Activated CD4-positive, alpha-beta T cell treated with anti-CD3 and anti-CD28 coated beads for 24 hours (primary cell): ENCODE data around the gene FLRT1.

Experiments used
- DNase-seq, 2 donors: peaks; one replicate each; pipeline ENCODE4 v3.0.0-alpha.2; 2020; ENCODE audit warnings: low read depth in 2 of 2

FLRT1 gene

DNA sequence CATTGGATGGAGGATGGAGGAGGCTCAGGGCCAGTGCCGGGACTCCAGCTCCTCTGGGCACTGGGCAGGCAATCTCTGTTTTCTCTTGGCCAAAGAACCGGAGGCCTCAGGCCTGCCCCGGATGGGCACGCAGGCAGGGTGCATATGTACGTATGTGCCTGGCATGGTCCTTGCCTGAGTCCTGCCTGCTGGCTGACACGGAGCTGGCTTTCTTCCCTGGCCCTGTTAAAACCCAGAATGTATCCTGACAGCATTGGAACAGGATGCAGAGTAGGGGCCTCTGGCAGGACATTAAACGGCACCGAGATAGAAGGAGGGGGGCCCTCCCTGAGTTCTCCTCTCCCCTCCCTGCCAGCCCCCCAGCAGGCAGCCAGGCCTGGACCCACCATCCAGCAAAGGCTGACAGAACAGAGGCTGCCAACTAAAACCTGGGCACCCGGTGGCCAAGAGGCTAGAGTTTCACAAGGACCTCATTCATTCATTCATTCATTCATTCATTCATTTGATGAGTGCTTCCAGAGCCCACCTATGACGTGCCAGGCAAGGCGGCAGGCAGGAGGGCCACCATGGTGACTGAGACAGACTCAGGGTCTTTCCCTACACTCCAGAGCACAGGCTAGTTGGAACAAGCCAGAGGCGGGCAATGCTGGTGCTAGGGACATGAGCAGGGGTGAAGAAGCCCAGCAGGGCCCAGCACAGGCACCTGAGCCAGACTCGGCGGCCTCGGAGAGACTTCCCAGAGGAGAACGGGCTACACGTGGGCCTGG, 28.8 kb downstream of the FLRT1 start:
- no peak for DNase-seq

DNA sequence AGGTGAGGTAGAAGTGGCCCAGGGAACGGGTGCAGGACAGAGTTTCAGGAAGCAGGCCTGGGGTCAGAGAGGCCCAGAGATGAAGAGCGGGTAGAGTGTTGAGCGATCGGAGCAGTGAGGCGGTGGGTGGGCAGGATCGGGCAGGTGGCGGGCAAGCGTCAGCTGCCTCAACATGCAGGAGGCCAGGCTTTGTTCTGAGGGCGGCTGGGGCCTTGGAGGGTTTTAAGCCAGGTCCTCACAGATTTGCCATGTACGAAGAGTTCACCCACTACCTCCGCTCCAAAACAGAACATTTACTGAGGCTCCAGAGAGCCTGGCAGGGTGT, 29.4 kb downstream of the FLRT1 start:
- no peak for DNase-seq

DNA sequence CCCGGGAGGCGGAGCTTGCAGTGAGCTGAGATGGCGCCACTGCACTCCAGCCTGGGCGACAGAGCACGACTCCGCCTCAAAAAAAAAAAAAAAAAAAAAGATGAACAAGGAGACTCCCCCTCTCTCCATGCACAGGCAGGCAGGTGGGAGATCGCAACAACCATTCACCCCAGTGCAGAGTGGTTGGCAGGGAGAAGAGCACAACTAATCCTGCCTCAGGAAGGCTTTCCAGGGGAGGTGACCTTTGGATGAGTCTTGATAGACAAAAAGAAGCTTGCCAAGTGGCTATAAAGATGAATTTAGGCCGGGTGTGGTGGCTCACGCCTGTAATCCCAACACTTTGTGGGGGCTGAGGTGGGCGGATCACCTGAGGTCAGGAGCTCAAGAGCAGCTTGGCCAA, 30.0 kb downstream of the FLRT1 start:
- DNase-seq: no peak

DNA sequence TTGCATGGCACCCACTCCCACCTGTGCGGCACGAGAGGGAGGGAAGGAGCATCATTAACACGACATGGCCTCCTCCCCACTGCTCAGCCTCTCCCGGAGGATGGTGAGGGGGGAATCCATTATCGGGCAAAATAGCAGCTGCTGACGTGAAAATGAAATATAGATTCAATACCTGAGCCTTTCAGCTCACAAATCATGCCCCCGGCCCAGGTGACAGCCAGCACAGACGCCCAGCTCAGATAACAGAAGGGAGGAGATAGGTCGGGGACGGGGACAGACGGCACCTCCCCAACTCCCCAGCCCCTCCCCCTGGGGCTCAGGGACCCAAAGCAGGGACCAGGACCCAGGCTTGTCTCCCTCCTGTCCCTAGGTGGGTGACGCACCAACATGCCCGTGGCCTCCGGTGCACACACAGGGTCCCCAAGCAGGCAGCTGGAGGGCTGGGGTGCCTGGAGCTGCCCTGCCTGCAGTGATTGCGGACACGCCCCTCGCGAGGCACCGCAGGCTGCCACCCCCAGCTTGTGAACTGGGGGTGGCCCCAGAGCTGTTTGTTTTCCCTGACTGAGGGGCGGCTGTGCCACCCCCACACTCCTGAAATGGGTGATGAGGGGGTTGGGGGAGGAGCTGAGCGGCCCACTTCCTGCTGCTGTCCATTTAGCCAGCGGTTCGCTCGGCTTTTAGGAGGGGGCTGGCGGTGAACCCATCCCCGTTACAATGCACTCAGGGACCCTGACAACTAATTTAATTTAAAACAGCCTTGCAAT, 31.7 kb downstream of the FLRT1 start:
- no peak for DNase-seq

DNA sequence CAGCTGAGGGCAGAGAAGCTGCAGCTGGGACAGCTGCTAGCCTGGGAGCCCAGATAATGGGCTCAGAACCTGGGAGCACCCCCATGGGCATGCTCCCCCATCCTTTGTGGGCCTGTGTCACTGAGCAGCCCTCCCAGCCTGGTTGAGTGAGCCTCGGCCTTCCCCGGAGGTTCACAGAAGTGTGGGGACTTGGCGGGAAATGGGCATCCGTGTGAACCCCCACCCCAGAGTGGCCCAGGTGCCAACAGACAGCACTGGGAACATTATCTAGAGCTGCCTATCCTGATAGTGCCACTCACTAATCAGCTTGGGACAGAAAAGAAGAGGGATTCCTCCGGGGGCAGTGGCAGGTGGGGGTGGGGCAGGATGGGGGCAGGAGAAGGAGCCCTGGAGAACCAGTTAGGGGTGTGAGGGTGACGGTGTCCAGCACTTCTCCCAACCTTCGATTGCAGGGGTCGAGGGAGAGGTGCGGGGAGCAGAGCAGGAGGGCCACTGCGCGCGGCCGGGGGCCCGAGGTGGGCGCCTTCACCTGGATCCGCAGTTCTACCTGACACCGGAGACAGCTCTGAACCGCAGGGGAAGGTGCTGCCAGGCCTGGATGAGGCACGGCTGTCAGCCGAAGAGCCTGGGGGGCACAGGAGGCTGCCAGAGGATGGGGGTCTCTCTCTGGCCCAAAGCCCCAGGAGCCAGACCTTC, 33.1 kb downstream of the FLRT1 start:
- DNase-seq: no peak

DNA sequence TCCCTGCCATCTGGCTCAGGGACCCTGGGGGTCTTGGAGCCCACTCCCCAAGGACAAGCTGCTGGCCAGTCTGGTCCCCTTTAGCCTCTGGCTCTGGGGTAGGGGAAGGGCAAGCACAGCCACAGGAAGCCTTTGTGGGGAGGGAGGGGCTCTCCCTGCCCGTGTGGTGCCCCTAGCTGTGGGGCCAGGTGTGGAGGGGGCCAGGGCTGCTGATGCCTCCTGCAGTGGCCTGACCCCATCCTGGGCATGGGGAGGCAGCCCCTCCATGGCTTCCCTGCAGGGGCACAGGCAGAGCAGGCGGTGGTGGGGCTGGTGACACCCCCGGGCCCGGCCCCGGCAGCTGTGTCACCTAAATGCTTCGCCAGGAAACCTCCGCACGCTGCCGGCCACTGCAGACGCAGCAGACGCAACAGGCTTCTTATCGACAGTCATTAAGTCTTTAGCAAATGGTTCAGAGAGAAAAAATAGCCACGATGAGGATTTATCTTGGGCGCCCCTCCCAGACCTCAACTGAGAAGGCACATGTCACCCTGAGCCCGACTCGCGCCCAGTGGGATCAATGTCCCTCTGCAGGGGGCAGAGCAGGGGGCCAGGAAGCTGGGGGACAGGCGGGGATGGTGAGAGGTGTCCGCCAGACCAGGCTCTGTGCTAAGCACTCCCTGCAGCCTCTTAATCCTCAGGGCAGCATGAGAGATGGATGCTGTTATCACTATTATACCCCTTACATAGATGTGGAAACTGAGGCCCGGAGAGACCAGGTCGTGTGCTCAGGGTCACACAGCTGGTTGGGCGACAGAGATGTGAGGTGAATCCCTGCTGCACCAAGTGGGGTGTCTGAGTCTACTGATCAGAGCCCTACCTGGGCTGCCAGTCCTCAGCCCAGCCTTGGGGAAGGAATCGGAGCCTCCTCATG, 33.9 kb downstream of the FLRT1 start:
- no peak for DNase-seq

DNA sequence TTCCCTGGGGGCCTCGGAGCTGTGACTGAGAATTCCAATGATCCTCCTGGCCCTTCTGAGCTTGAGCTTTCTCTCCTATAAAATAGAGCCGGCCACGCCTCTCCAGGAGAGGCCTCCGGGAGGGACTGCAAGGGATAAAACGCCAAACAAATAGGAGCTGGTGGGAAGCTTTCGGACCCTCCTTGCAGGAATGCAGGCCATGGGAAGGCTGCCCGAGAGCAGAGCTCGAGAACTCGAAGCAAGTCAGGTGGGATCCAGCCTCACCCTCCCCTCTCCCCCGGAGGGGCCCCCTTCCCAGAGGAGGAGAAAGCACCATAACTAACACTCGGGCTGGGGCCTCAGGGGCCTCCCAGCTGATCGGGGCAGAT, 34.6 kb downstream of the FLRT1 start:
- no peak for DNase-seq

DNA sequence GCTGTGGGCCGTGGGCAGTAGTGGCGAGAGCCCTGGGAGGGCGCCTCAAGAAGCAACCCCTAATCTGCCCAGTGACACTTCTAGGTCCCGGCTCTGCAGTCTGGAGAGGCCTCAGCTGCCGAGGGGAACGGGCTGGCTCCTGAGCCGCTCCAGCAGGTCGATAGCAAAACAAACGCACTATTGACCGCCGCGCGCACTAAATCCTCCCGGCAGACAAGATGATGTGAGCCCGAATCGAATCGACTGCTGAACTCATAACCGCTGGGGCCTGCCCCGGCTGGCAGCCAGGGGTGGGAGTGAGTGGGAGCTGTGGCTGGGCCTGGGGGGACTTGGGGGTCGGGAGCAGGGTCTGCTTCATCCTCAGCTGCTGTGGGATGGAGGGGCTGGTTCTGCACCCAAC, 36.1 kb downstream of the FLRT1 start:
- DNase-seq: no peak

DNA sequence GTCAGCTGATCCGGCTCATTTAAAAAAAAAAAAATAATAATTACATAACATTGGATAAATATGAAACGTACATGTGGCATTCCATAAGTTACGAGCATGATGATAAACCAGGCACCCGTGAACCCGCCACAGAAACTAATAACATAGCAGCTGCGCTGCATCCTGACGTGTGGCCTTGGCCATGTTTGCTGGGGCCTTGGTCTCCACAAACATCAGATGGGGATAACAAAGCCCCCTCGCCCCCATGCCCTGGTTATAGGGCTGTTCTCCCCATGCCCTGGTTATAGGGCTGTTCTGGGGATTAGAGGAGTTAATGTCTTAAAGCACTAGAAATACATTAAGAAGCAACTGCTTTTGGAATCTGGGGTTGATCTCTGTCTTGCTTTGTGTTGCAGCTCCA, 36.7 kb downstream of the FLRT1 start:
- DNase-seq: no peak

- no peak for DNase-seq
Observed at GRCh38 chr11:64072871-64073270, 37.1 kb downstream of the FLRT1 start.

- no peak for DNase-seq
Observed at GRCh38 chr11:64073542-64073941, 37.8 kb downstream of the FLRT1 start.

- DNase-seq: no peak
Observed at GRCh38 chr11:64074239-64074638, 38.5 kb downstream of the FLRT1 start.

DNA sequence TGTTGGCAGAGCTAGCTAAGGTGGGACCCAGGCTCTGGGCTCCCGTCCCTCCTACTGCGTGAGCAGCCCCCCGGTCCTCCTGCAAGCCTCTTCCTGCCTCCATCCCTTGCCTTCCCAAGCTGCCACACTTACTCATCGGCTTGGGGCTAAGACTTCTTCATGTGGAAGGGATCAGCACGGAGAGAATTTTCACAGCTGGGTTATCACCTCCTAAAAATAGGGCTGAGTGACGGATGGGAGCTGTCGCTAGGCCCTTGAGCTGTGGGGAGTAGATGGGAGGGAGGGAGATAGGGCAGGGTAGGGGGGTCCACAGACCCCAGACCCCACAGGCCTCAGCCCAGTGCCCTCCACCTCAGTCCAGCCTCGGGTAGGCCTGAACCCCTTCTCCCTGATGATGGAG, 41.0 kb downstream of the FLRT1 start:
- DNase-seq: no peak

GRCh38 chr11:64077607-64078006, 41.9 kb downstream of the FLRT1 start:
- DNase-seq: no peak

- no peak for DNase-seq
Observed at GRCh38 chr11:64078284-64078683, 42.6 kb downstream of the FLRT1 start.

DNA sequence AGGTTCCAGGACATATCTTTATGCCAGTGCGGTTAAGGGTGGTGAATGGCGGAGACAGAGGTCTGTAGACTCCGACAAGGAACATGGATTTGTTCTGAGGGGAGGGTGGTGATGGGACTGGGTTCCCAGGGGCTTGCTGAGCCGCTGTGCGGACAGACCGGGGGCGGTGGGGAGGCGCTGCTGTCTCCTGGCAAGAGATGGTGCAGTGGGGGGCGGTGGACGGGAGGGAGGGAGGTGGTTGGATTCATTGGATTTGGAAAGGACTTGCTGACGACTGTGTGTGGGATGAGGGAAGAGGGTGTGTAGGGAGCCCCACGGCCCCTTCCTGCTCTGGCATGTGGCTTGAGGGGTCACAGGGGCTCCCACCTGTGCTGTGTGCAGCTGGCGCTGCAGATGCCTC, 43.2 kb downstream of the FLRT1 start:
- DNase-seq: no peak

GRCh38 chr11:64080390-64080789, 44.7 kb downstream of the FLRT1 start:
- DNase-seq: no peak

DNA sequence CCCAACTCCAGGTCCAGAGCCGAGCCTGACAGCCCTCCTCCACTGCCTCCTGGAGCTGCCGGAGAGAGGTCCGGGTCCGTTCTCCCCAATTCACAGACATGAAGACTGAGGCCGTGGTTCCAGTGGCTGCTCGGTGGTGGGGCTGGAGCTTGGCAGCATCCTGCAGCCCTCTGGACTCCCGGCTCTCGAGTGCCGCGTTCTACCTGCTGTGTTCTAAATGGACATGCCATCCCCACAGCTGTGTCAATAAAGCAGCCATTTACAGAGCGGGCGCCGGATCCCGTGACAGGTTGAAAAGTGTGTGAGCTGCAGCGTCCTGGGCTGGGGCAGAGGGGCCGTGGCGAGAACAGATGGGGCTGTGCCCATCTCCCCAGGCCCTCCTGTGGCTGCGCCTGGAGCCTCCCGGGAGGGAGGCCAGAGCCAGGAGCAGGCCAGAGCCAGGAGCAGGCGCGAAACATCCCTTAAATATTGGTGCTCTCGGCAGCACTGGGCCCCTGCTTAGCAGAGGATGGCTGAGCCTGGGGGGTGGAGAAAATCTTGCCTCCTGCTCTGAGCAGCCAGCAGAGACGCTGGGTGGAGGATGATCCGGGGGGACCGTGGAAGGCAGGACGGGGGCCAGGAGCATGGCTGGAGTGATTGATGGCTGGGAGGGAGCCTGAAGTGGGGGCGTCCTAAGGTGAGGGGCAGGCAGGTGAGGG, 46.2 kb downstream of the FLRT1 start:
- DNase-seq: no peak

DNA sequence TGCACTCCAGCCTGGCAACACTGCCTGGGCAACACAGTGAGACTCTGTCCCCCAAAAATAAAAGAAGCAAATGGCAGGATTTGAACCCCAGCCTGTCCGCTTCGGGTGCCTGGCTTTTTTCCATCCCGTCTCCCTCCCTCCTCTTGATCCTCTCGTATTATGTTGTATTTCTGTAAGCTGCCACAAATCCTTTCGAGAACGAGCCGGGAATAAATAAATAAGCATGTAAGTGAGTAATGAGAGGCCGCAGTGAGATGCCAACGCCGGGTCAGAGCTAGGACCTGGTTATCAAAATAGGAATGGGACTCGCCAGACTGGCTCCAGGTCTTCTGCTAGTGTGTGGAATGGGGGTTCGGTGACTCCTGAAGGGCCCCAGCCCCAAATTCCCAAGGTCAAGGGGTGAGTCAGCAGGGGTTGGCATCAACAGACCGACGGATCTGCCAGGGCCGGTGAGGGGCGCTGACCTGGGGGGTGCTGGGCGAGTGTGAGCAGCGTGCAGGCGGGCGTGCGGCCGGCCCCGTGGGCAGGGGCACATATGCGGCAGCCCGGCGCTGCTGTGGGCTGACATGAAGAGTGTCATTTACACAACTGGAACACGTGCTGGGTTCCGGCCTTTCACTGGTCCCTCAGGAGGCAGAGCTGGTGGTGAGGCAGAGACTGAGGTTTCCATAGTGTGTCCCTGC, 47.8 kb downstream of the FLRT1 start:
- DNase-seq: no peak

- no peak for DNase-seq
Observed at GRCh38 chr11:64084146-64084950, 48.6 kb downstream of the FLRT1 start.
